HCT116 (cell line): ENCODE results near the gene SOHLH2. TPM values are rescaled to one million over a fixed set of nuclear protein-coding genes. Genes with fewer than 3 reads are reported as not detected.

Source experiments
- ATAC-seq: fragments of 200-7000 bp; cut with Tn5 transposase; 2 replicates; pipeline ENCODE4 v1.9.1; 2020; ENCODE audit warnings: mild to moderate bottlenecking, moderate library complexity
- BruUV-seq: library from RNA; stranded (reverse); fragments of 400-500 nt; replicated peaks from 2 replicates; lab custom pipeline; 2021; lab: Mats Ljungman, UMichigan
- CTCF ChIA-PET: fragments of 300-600 bp; sonication (Branson Sonifier 250); formaldehyde crosslinking; loops from one replicate; lab custom pipeline; 2021; ENCODE audit warnings: antibody characterized with exemption; lab: Charles Lee
- POLR2A ChIA-PET: fragments of 300-600, 350-600 bp; sonication (Branson Sonifier 250); formaldehyde crosslinking; loops from one replicate; lab custom pipeline; 2021; ENCODE audit warnings: antibody characterized with exemption; lab: Charles Lee
- RAD21 ChIA-PET, 2 experiments: fragments of 300-600 bp; sonication (Branson Sonifier 250); formaldehyde crosslinking; loops; one replicate each; lab custom pipeline; 2023; ENCODE audit warnings: low total read pairs in 2 of 2; ENCODE audit not compliant: uncharacterized antibody in 2 of 2, unreplicated experiment in 2 of 2, low non-redundant PET in 1 of 2; lab: Charles Lee
- DNase-seq: peaks from one replicate; pipeline ENCODE4 v3.0.0-alpha.2; 2010; ENCODE audit warnings: low read depth, low spot score
- H2AFZ ChIP-seq: fragments of 200-600 bp; shearing (Covaris generic), sonication (generic); 2 replicates; pipeline ENCODE4 v1.6.1; 2017; ENCODE audit warnings: low read depth, mixed run types, mixed read lengths, antibody characterized with exemption, low read length; ENCODE audit not compliant: poor library complexity, severe bottlenecking
- H3K27ac ChIP-seq: 2 replicates; pipeline ENCODE4 v1.5.1; 2012; ENCODE audit warnings: low read depth, low read length
- H3K27me3 ChIP-seq: fragments of 200-600 bp; sonication (generic); 2 replicates; pipeline ENCODE4 v1.6.1; 2016; ENCODE audit warnings: mixed run types, low read length, mixed read lengths; ENCODE audit not compliant: insufficient read depth
- H3K36me3 ChIP-seq, 2 experiments: fragments of 200-500 bp in 1 of 2; fragments of 200-600 bp in 1 of 2; sonication (Bioruptor generic) in 1 of 2; sonication (generic) in 1 of 2; 2 replicates each; pipeline versions ENCODE4 v1.5.1 to v1.6.1; 2014 to 2016; ENCODE audit warnings: low read length in 2 of 2, inconsistent platforms in 1 of 2, mixed read lengths in 1 of 2, mixed run types in 1 of 2; ENCODE audit not compliant: insufficient read depth in 2 of 2, control insufficient read depth in 1 of 2
- H3K4me1 ChIP-seq, 2 experiments: fragments of 200-600 bp in 1 of 2; sonication (generic) in 1 of 2; 2 replicates each; pipeline versions ENCODE4 v1.5.1 to v1.6.1; 2012 to 2017; ENCODE audit warnings: low read length in 2 of 2, inconsistent platforms in 1 of 2, mild to moderate bottlenecking in 1 of 2, mixed read lengths in 1 of 2, mixed run types in 1 of 2, moderate library complexity in 1 of 2; ENCODE audit not compliant: insufficient read depth in 2 of 2, control insufficient read depth in 1 of 2
- H3K4me2 ChIP-seq: fragments of 200-600 bp; sonication (generic); 2 replicates; pipeline ENCODE4 v1.6.1; 2017; ENCODE audit warnings: mixed run types, low read length, mixed read lengths
- H3K4me3 ChIP-seq, 2 experiments: fragments of 200-600 bp in 1 of 2; sonication (generic) in 1 of 2; replicated peaks in 1 of 2; 2 replicates each; pipeline ENCODE4 v1.5.1; 2011 to 2016; ENCODE audit warnings: low read length in 2 of 2, control low read depth in 1 of 2, low read depth in 1 of 2, mild to moderate bottlenecking in 1 of 2, mixed read lengths in 1 of 2, mixed run types in 1 of 2
- H3K79me2 ChIP-seq: fragments of 200-600 bp; sonication (generic); 2 replicates; pipeline ENCODE4 v1.6.1; 2017; ENCODE audit warnings: mild to moderate bottlenecking, mixed run types, low read length, moderate library complexity, mixed read lengths; ENCODE audit not compliant: insufficient read depth
- H3K9ac ChIP-seq: fragments of 200-600 bp; sonication (generic); 2 replicates; pipeline ENCODE4 v1.6.1; 2016; ENCODE audit warnings: low read length, mixed read lengths
- H3K9me2 ChIP-seq: fragments of 200-600 bp; sonication (generic), shearing (Covaris generic); 2 replicates; pipeline ENCODE4 v1.6.1; 2017; ENCODE audit warnings: mixed run types, mild to moderate bottlenecking, moderate library complexity; ENCODE audit not compliant: insufficient read depth
- H3K9me3 ChIP-seq, 2 experiments: fragments of 200-500 bp in 1 of 2; fragments of 200-600 bp in 1 of 2; sonication (Bioruptor generic) in 1 of 2; sonication (generic) in 1 of 2; 2 replicates each; pipeline ENCODE4 v1.6.1; 2014 to 2017; ENCODE audit warnings: low read length in 2 of 2, mixed read lengths in 2 of 2, inconsistent platforms in 1 of 2, low read depth in 1 of 2, mild to moderate bottlenecking in 1 of 2, mixed run types in 1 of 2, moderate library complexity in 1 of 2; ENCODE audit not compliant: control insufficient read depth in 1 of 2, insufficient read depth in 1 of 2
- H4K20me1 ChIP-seq: fragments of 200-600 bp; sonication (generic), shearing (Covaris generic); 2 replicates; pipeline ENCODE4 v1.6.1; 2017; ENCODE audit warnings: mixed run types, mild to moderate bottlenecking, moderate library complexity; ENCODE audit not compliant: insufficient read depth
- CEBPB ChIP-seq: IDR thresholded peaks from 2 replicates; pipeline ENCODE4 v1.6.1; 2012; ENCODE audit warnings: low read depth
- EZH2phosphoT487 ChIP-seq: fragments of 200-600 bp; IDR thresholded peaks from 2 replicates; pipeline ENCODE4 v1.6.1; 2018; ENCODE audit warnings: antibody characterized with exemption, borderline replicate concordance
- FOSL1 ChIP-seq: IDR thresholded peaks from 2 replicates; pipeline ENCODE4 v1.6.1; 2012; ENCODE audit warnings: low read depth
- POLR2A ChIP-seq: IDR thresholded peaks from 2 replicates; pipeline ENCODE4 v1.7.0; 2011; ENCODE audit warnings: borderline replicate concordance; ENCODE audit not compliant: insufficient read depth, insufficient read length; ENCODE audit errors: extremely low read depth
- POLR2AphosphoS5 ChIP-seq: IDR thresholded peaks from 2 replicates; pipeline ENCODE4 v1.6.1; 2011; ENCODE audit warnings: mild to moderate bottlenecking, low read depth, low read length, moderate library complexity
- SP1 ChIP-seq: IDR thresholded peaks from 2 replicates; pipeline ENCODE4 v1.6.1; 2012; ENCODE audit warnings: low read depth
- YY1 ChIP-seq: IDR thresholded peaks from 2 replicates; pipeline ENCODE4 v1.6.1; 2011; ENCODE audit warnings: low read length, low read depth, moderate library complexity, mild to moderate bottlenecking; ENCODE audit not compliant: insufficient replicate concordance; ENCODE audit errors: extremely low read depth
- intact Hi-C: fragments of 100-400 bp; cut with micrococcal nuclease; formaldehyde crosslinking; loops from 2 replicates; pipeline ENCODE4 v1.10.0; 2022
- total RNA-seq: library from RNA; stranded (reverse); gene quantifications from one replicate; pipeline ENCODE4 v1.2.1, GENCODE V29; 2021; ENCODE audit not compliant: unreplicated experiment
- TF ChIP-seq, protein P1 (sequence below): IDR thresholded peaks from 2 replicates; pipeline ENCODE4 v1.6.1; 2012; ENCODE audit warnings: low read depth
- TF ChIP-seq, protein P2 (sequence below), 3 experiments: fragments of 200-600 bp in 1 of 3; sonication (generic) in 1 of 3; IDR thresholded peaks in 2 of 3; conservative IDR thresholded peaks in 1 of 3; 2 replicates each; pipeline ENCODE4 v1.5.1; 2012 to 2017; ENCODE audit warnings: low read depth in 2 of 3, low read length in 2 of 3, antibody characterized with exemption in 1 of 3, borderline replicate concordance in 1 of 3, control low read depth in 1 of 3, mild to moderate bottlenecking in 1 of 3, mixed read lengths in 1 of 3, mixed run types in 1 of 3, moderate library complexity in 1 of 3; ENCODE audit not compliant: insufficient read depth in 1 of 3

The SOHLH2 gene
- total RNA-seq, 1 experiment from 2014 or later, result not detected

DNA sequence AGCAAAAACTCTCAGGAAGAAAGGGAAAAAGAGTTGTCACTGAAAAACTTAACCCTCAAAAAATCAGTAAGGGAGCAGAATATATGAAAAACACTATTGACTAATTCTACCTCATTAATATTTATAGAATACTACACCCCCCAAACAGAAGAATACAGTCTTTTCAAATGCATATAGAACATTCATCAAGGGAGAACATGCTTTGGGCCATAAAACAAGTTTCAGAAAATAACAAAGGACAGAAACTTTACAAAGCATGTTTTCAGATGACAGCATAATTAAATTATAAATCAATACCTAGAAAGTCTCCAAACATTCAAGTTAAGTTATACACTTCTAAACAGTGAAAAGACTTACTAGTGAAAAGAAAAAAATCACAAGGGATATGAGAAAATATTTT is 30.5 kb downstream of the SOHLH2 start:
- Histone ChIP-seq H3K27me3 (no peaks in the 10 kb centered on the region), H3K4me1 (no peaks in the 10 kb centered on the region), H3K27ac (no peak overlapping the region), H2AFZ (no peak overlapping the region), H3K9me2 (no peaks in the 10 kb centered on the region), H3K9ac (no peak overlapping the region), H3K36me3 (no peaks in the 10 kb centered on the region), H3K79me2 (no peaks in the 10 kb centered on the region), H3K4me3 (no peak overlapping the region), H3K9me3 (peaks cover 0 to 18% of the 10 kb centered on the region in 2 experiments; a peak in 3 of 4 replicates), H4K20me1 (no peaks in the 10 kb centered on the region; the same call in 1 of the 2 replicates), H3K4me2 (no peak overlapping the region)
- DNase-seq, result no peak
- CTCF ChIA-PET, result no interaction called here
- TF ChIP-seq FOSL1 (no peak), SP1 (no peak), CEBPB (no peak)
- no peak for ATAC-seq
- BruUV-seq, result no TSS peak
- RAD21 ChIA-PET, result no interaction called here
- intact Hi-C loops, result no loop called here
- POLR2A ChIA-PET, result no interaction called here

DNA sequence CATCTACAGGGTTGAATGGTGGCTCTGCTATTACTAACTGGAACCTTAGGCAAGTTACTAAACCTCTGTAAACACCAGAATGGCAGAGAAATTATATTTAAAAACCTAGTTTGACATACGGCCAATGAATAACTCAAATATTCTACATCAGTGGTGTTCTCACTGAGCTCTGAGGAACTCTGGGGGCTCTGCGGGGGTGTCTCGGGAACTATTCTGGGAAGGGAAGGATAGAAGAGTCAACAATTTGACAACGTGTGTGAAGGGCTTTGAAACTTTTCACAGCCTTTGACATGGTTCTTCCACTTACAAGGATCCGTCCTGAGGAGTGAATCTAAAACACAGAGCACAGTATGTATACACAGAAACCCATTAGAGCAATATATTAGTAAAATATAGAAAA is 38.7 kb downstream of the SOHLH2 start:
- H3K4me3 ChIP-seq, result no peak overlapping the region
- RAD21 ChIA-PET, result no interaction called here
- no peak overlapping the region for H3K9ac ChIP-seq
- no peaks in the 10 kb centered on the region for H3K4me1 ChIP-seq
- H2AFZ ChIP-seq, result no peak overlapping the region
- H3K4me2 ChIP-seq, result no peak overlapping the region
- H3K27ac ChIP-seq, result no peak overlapping the region
- ATAC-seq (no peak), DNase-seq (no peak)
- H3K79me2 ChIP-seq, result no peaks in the 10 kb centered on the region
- no TSS peak for BruUV-seq
- H4K20me1 ChIP-seq, result no peaks in the 10 kb centered on the region
- intact Hi-C loops, result no loop called here
- H3K27me3 ChIP-seq, result no peaks in the 10 kb centered on the region
- peaks cover 0 to 18% of the 10 kb centered on the region in 2 experiments; a peak in 1 of 4 replicates for H3K9me3 ChIP-seq
- H3K9me2 ChIP-seq, result no peaks in the 10 kb centered on the region
- TF ChIP-seq, protein P1, sequence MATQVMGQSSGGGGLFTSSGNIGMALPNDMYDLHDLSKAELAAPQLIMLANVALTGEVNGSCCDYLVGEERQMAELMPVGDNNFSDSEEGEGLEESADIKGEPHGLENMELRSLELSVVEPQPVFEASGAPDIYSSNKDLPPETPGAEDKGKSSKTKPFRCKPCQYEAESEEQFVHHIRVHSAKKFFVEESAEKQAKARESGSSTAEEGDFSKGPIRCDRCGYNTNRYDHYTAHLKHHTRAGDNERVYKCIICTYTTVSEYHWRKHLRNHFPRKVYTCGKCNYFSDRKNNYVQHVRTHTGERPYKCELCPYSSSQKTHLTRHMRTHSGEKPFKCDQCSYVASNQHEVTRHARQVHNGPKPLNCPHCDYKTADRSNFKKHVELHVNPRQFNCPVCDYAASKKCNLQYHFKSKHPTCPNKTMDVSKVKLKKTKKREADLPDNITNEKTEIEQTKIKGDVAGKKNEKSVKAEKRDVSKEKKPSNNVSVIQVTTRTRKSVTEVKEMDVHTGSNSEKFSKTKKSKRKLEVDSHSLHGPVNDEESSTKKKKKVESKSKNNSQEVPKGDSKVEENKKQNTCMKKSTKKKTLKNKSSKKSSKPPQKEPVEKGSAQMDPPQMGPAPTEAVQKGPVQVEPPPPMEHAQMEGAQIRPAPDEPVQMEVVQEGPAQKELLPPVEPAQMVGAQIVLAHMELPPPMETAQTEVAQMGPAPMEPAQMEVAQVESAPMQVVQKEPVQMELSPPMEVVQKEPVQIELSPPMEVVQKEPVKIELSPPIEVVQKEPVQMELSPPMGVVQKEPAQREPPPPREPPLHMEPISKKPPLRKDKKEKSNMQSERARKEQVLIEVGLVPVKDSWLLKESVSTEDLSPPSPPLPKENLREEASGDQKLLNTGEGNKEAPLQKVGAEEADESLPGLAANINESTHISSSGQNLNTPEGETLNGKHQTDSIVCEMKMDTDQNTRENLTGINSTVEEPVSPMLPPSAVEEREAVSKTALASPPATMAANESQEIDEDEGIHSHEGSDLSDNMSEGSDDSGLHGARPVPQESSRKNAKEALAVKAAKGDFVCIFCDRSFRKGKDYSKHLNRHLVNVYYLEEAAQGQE, result no peak
- TF ChIP-seq POLR2AphosphoS5, result no peak
- no peak for TF ChIP-seq YY1
- no peak for TF ChIP-seq POLR2A
- TF ChIP-seq EZH2phosphoT487, result no peak
- TF ChIP-seq, protein P2, sequence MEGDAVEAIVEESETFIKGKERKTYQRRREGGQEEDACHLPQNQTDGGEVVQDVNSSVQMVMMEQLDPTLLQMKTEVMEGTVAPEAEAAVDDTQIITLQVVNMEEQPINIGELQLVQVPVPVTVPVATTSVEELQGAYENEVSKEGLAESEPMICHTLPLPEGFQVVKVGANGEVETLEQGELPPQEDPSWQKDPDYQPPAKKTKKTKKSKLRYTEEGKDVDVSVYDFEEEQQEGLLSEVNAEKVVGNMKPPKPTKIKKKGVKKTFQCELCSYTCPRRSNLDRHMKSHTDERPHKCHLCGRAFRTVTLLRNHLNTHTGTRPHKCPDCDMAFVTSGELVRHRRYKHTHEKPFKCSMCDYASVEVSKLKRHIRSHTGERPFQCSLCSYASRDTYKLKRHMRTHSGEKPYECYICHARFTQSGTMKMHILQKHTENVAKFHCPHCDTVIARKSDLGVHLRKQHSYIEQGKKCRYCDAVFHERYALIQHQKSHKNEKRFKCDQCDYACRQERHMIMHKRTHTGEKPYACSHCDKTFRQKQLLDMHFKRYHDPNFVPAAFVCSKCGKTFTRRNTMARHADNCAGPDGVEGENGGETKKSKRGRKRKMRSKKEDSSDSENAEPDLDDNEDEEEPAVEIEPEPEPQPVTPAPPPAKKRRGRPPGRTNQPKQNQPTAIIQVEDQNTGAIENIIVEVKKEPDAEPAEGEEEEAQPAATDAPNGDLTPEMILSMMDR (IDR thresholded peaks at IDR 0.05 in 2 of 3, conservative IDR thresholded peaks at IDR 0.05 in 1 of 3; ENCODE audit: borderline replicate concordance in 1 of 3, insufficient read depth in 1 of 3, low read depth in 2 of 3, low read length in 2 of 3), result no peak
- CTCF ChIA-PET, result no interaction called here
- POLR2A ChIA-PET, result no interaction called here
- H3K36me3 ChIP-seq, result no peaks in the 10 kb centered on the region
